ENCODE data around the gene NCAPD2.
"Not testable (repeated sequence)": the region's sequence is repeated elsewhere in the genome, so short reads cannot be mapped to it uniquely, and the experiment has no call there.

Gene NCAPD2

DNA sequence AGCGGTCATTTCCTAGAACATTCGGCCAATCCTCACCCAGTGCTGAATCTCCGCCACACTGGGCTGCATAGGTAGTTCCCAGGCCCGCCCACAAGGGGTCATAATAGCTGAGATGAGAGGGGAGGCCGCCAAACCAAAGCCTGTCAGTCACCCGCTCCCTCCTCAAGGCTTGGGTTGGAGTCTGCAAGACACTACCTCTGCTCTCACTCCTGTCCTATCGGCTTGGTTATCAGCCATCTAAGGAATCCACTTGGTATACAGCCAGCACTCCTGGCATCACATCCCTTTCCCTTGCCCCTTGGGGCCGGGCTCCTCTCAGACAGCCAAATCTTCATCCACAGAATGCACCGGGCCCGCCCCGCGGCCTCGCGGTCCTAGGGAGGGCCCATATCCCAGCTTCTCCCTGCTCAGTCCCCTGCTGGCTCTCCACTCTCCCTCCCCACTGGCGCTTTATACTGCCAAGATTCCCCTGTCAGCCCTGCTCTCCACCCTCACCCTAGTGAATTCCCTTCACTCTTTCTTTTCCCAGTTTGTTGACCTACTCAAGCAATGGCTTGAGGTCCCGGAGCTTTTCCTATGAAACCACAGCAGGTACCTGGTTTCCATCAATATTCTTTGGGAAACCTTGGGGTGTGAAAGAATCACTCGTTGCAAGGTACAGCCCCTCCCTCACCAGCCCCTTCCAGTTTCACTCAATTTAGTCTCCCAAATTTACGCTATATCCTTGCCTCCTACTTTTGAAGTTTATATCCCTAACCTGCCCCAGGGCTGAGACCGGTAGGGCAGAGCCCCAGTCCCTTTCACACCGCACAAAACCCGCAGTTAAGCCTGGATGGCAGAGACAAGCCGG is 60.5 kb downstream of the NCAPD2 start:
- peak overlapping the region; percentile 79 to 89 for H3K4me3 ChIP-seq (replicated peaks in 1 of 2; ENCODE audit: low read depth in 2 of 2, low read length in 2 of 2)
- TF ChIP-seq, protein P1, sequence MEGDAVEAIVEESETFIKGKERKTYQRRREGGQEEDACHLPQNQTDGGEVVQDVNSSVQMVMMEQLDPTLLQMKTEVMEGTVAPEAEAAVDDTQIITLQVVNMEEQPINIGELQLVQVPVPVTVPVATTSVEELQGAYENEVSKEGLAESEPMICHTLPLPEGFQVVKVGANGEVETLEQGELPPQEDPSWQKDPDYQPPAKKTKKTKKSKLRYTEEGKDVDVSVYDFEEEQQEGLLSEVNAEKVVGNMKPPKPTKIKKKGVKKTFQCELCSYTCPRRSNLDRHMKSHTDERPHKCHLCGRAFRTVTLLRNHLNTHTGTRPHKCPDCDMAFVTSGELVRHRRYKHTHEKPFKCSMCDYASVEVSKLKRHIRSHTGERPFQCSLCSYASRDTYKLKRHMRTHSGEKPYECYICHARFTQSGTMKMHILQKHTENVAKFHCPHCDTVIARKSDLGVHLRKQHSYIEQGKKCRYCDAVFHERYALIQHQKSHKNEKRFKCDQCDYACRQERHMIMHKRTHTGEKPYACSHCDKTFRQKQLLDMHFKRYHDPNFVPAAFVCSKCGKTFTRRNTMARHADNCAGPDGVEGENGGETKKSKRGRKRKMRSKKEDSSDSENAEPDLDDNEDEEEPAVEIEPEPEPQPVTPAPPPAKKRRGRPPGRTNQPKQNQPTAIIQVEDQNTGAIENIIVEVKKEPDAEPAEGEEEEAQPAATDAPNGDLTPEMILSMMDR (IDR thresholded peaks at IDR 0.05; ENCODE audit: low read depth, low read length), result peak; percentile 71
- DNase-seq (ENCODE audit: low read depth in 2 of 2), result peak; percentile 80 to 83

DNA sequence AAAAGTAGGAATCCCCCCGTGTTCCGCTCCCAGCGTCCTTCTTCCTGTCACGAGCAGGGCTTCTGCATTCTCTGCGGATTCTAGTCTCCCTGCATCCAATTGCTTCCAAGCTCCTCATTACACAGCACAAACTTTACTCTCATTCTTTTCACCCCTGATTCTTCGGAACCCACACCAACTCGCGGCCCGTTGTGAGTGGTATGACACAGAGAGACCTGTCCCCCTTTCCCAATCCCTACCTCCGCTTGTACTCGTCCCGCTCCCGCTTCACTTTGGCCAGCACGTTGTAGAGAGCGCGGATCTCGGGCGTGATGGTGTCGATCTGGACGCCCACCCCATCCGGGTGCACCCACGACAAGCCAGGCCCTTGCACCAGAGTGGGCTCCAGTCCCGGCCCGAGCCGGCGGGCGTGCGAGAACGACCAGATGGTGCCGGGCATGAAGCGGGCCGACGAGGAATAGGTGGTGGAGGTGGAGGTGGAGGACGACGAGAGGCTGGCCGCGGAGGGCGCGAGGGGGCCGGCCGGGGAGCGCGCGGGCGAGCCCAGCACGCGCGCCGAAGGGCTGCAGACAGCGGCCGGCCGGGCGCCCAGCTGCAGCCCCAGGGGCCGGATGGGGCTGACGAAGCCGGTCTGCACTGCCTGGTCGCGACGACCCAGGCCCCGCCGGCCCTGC is 61.3 kb downstream of the NCAPD2 start:
- peak overlapping the region; percentile 79 to 89 for H3K4me3 ChIP-seq (replicated peaks in 1 of 2; ENCODE audit: low read depth in 2 of 2, low read length in 2 of 2)
- DNase-seq (ENCODE audit: low read depth in 2 of 2), result peak in 1 of 2 donors; percentile 27
- TF ChIP-seq, protein P1 (IDR thresholded peaks at IDR 0.05; ENCODE audit: low read depth, low read length), result no peak

DNA sequence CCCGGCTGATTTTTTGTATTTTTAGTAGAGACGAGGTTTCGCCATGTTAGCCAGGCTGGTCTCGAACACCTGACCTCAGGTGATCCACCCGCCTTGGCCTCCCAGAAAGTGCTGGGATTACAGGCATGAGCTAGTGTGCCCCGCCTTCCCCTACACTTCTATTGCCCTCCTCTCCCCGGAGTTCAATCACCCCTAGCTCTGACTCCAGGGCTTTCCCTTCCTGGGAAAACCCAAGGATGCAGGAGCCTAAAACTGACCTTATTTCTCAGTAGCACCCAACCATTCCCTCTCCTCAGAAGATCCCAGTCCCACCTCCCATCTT is 62.6 kb downstream of the NCAPD2 start:
- not testable (repeated sequence) for H3K4me3 ChIP-seq (replicated peaks in 1 of 2; ENCODE audit: low read depth in 2 of 2, low read length in 2 of 2); DNase-seq (ENCODE audit: low read depth in 2 of 2)

DNA sequence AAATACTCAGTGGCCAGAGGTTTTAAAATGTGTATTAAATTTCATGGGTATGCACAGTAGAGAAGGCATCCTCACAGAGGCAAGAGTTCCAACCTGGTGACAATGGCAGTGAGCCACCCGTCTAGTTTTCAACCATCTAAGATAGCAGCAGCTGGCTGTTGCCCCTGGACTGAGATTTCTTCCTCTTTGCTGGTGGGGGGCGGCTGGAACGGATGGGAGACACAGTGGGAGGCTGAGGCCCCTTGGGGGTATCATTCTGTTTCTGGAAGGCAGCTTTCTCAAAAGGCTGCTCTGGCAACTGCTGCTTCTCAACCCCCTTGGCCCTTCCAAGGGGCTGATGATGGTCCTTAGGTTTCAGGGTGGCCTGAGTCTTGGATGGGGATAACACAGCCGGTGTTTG is 63.0 kb downstream of the NCAPD2 start:
- TF ChIP-seq, protein P1 (IDR thresholded peaks at IDR 0.05; ENCODE audit: low read depth, low read length), result no peak
- no peak overlapping the region for H3K4me3 ChIP-seq (replicated peaks in 1 of 2; ENCODE audit: low read depth in 2 of 2, low read length in 2 of 2)
- DNase-seq (ENCODE audit: low read depth in 2 of 2), result no peak

DNA sequence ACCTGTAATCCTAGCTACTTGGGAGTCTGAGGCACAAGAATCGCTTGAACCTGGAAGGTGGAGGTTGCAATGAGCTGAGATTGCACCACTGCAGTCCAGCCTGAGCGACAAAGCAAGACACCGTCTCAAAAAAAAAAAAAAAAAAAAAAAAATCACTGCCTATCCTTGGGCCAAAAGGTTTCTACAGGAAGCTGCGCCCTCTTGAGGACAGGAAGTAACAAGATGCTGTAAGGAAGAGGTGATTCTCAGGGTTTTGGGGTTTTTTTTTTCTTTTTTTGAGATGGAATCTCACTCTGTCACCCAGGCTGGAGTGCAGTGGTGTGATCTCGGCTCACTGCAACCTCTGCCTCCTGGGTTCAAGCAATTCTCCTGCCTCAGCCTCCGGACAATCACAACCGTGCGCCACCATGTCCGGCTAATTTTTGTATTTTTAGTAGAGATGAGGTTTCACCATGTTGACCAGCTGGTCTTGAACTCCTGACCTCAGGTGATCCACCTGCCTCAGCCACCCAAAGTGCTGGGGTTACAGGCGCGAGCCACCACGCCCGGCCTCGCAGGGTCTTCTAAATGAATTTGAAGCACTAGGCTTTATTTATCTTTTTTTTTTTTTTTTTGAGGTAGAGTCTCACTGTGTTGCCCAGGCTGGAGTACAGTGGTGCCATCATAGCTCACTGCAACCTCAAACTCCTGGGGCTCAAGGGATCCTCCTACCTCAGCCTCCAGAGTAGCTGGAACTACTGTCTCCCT is 64.3 kb downstream of the NCAPD2 start:
- H3K4me3 ChIP-seq (replicated peaks in 1 of 2; ENCODE audit: low read depth in 2 of 2, low read length in 2 of 2), result not testable (repeated sequence)
- TF ChIP-seq, protein P1 (IDR thresholded peaks at IDR 0.05; ENCODE audit: low read depth, low read length), result peak; percentile 65
- peak; percentile 83 to 88 for DNase-seq (ENCODE audit: low read depth in 2 of 2)

DNA sequence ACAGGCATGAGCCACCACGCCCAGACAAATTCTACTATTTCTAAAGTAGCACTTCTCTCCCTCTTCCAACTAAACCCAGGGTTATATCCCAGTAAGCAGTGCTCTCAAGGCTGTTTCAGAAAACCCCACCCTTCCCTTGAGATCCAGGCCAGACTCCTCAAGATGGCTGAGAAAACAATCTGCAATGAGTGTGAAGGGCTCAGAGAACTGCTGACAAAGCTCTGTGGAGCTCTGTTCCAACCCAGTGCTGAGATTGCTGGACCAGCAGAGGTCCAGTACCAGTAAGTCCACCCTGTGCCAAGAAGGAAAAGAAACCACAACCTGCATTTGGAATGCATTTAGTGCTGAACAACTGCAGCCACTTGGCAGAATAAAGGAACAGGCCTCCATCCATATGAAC is 65.6 kb downstream of the NCAPD2 start:
- H3K4me3 ChIP-seq (replicated peaks in 1 of 2; ENCODE audit: low read depth in 2 of 2, low read length in 2 of 2), result no peak overlapping the region
- TF ChIP-seq, protein P1 (IDR thresholded peaks at IDR 0.05; ENCODE audit: low read depth, low read length), result no peak
- DNase-seq (ENCODE audit: low read depth in 2 of 2), result no peak
